GM18526 (cell line): ENCODE data around the gene TM9SF3.

Experiments
- POLR2A ChIP-seq: IDR thresholded peaks from 3 replicates; pipeline ENCODE4 v1.6.1; 2011; ENCODE audit not compliant: insufficient read length; ENCODE audit errors: extremely low read depth

The TM9SF3 gene

DNA sequence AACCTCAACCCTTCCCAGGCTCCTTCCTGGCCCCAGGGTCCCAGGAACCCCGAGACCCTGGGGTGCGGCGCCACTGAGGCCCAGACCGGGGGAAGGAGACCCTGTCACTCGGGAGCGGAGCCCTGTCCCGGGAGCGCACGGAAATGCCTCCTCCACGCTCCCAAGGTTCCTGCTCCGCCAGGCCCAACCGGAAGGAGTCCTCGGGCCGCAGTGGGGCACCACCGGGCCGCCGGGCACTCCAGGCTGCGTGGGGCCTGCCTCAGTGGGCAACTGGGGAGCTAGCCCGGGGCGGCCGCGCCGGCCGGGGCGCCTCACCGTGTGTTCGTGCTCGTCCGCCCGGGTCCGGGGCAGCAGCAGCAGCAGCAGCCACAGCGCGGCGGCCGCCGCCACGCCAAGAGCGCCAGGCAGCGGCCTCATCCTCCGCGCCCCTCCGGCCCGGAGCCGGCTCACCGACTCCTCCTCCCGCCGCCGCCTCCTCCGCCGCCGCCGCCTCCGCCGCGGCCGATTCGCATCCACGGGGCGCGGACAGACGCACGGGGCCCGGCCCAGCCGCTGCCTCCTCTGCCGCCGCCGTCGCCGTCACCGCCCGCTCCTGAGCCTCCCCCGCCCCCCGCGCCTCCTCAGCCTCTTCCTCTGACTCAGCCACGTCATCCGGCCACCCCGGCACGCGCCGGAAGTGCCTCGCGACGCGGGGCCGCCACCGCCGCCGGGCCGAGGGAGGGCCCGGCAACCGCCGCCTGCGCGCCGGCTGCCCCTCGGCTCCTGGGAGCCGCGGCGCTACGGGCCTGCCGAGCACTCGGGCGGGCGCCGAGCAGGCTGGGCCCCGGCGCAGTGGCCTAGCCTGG lies at the start of gene TM9SF3:
TM9SF3 (minus strand) TSS at position 594 of the 845 bp plus-strand sequence; CDS start at position 417, 177 bp downstream.
- TF ChIP-seq POLR2A, result peak; percentile 77

DNA sequence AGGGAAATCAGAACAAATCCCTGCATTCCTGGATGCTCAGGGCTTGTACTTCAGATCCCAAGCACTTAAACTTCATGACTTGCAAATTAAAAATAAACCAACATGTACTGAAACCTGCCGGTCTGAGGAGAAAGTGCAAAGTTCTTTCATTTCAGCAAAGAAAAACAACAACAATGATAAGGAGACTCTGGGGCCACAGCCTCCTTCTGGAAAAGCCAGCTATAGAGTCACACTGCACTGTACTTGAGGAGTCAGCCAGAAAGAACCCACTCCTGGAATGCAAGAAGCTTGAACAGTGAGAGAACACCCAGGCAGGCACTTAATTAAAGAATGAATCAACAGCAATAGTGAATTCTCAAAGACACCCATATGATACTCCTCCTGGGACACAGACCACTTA lies 49.7 kb upstream of the TM9SF3 start:
- no peak for TF ChIP-seq POLR2A

DNA sequence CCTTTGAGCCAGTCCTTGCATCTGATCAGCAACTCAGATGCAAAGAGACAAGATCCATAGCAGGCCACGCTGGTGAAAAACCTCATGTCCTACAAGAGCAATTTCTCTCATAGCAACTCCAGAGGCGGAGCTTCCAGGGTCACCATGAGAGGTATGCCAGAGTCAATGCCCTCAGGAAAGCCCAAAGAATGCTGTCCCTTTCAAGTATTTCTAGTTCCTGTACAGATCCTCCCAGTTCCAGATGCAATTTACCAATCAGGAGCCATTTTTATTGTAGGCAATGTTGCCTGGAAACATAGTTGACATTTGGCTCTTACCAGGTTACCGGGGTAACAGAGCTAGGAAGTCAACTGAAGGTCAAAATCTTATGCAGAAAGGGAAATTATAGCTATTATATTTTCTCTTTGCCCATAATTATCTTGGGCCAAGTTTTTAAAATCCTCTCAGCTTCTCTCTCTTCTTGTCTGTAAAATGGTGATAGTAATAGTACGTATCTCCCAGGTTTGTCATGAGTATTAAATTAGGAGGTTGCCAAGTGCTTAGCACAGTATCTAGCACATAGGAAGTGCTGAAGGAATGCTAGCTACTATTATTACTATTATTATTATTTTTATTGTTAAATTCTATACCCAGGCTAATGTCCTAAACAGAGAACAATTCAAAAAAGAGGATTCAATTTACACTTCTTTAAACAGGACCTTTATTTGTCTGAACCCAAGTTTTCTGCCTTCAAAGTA lies 46.3 kb upstream of the TM9SF3 start:
- no peak for TF ChIP-seq POLR2A

DNA sequence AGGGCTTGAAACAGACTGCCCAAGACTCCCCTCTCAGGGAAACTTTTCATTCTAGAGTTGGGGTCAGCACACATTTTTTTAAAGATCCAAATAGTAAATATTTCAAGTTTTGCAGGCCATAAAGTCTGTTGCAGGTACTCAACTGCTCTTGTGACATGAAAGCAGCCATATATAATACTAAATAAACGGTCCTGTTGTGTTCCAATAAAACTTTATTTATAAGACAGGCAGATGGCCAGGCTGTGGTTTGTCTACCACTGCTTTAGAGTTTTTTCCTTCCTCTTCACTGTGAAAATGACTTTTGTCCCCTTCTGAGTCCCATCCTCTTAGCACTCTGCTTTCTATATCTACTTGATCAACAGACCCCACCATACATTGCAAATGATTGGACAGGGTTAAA lies 40.5 kb upstream of the TM9SF3 start:
- TF ChIP-seq POLR2A, result no peak

DNA sequence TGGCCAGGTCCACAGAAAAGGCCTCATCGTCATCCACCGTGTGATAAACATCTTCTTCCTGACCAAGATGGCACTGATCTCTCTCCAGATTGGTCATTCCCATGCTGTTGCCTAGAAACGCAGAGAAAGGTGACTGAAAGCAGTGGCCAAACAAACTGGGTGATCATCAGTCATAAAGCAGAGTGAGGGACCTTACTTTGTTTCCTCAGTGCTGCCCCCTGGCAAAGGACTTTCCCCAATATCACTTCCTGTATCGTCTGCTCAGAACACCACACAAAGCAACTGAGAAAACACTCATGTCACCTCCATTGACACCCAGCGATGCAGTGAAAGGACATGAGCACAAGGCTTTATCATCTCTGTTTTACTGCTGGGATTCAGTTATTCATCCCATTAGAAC lies 40.0 kb upstream of the TM9SF3 start:
- no peak for TF ChIP-seq POLR2A

DNA sequence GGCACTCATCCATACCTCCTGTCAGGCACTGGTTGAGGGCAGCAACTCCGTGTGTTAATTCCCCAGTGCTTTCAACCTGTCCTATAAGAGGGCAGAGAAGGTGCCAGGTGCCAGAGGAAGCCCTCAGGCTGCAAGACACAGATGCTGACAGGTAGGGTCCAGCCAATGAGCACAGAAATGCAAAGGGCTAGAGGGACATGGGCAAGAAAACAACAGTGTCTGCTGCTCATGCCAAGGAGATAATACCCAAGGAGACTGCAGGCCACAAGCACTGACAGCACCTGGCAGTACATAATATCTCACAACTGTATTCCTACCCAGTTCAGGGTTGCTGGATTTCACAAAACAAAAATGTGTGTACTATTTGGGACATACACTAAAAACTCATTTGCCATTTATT lies 38.4 kb upstream of the TM9SF3 start:
- TF ChIP-seq POLR2A, result no peak

DNA sequence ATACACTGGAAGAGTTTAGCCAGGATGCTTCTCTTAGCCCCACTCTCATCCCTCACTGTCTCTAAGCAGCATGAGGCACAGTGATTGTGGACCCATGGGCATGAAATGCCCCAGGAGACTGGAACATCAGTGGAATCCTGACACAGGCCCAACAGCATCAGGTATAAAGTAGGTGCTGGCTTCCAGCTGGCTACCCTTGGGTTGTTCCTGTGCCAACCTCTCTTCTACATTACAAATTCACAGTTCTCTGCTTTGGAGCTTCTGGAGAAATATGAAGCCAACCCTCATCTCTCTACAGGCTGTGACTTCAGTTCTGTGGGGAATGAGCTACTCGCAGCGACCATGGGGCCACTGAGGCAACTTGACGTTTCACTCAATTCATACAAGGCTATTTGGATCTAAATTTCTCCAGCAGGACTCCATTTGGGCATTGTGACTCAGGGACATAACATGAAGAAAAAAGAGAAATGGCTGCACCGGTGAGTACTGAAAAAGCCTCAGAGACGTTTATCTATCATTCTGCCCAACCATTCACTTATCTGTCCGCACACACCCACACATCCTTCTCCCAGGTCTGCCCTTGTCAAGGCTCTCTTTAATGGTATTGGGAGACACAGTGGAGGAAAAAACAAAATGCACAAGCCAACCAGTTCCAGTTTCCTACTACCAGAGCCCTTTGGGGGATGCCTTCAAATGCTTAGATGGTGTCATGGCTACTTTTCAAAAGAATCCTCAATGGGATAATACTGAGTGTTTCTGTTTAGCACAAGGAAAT lies 35.4 kb upstream of the TM9SF3 start:
- no peak for TF ChIP-seq POLR2A

DNA sequence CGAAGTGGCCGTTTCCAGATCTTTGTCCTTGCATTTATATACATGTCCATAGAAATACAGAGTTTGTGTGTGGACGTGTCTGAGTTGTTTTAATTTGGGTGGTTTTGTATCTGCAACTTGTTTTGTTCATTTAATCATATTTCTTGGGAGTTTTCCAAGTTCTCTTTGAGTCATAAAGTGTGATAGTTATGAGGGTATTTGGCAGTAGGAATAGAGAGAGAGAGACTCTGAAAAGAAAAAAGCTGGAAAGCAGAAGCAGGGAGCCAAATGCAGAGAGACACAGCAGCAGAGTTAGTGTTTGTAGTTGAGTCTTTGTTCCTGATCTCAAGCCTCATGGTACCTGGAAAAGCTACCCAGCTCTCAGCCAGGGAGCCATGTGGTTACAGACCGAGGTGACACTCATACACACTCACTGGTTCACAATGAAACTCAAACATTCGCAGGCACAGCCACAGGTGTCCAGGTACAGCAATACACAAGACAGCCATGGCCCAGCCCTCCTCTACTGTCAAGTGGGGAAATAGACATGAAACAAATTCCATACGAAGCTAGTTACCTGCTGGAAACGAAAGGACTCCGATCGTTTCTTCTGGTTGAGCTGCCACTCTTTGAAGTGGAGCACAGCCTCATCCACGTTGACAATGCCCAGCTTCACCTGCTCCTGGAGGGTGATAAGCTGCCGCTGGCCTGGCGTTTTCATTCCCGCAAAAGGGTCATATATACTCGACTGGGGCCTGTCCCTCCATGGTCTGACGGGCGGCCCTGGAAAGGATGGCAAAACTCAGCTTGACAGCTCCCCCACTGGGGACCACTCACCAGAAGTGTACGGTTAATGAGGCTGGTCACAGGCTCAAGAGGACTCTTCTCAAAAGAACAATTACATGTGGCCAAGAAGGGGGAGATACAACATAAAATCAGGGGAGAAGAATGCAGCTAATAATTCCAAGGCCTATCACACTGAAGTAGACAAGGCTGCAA lies 33.3 kb upstream of the TM9SF3 start:
- no peak for TF ChIP-seq POLR2A

DNA sequence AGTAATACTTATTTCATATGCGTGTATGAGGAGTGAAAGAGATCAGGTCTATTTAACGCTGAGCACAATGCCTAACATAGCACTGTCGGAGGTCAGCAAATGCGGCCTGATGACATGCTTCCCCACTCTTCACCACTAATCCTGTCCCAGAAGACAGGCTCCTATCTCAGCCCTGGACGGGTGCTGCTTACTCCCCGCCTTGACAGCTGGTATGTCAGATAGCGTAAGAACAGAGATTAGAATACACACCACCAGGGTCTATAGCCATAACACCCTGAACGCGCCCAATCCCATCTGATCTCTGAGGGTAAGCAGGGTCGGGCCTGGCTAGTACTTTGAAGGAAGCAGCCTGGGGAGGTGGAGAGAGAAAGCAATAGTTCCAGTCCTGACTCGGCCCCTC lies 32.3 kb upstream of the TM9SF3 start:
- no peak for TF ChIP-seq POLR2A

DNA sequence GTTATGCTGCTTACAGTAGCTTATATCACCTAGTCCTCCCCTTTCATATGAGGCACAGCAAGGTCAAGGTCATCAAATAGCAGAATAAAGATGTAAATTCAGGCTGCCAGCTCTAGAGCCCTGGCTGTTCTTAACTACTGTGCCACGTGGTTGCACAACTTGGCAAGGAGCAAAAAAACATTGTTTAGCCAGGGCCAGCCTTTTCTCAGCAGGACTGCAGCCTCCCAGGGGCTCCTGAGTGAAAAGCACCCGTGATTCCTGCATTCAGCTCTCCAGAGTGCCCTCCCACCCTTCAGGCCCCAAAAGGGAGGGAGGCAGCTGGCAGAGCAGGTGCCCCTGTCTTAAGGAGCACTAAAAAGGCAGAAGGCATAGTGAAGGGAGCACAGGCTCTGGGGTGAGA lies 31.8 kb upstream of the TM9SF3 start:
- no peak for TF ChIP-seq POLR2A

DNA sequence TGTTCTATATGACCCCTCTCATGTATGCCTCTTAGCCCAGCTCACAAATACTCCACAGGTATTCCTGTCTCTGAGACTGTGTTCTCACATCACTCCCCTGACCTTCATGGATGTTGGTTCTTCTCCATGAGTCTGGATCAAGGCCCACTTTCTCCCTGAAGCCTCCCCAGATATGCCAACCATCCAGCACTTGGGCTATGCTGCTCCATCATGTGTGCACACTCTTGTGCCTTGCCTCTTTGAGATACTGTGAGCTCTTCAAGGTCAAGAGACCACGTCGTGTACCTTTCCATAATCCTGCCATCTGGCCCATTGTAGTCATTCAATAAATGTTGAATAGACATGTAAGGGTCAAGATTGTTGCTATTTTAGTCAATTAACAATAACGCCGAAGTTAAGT lies 30.1 kb upstream of the TM9SF3 start:
- TF ChIP-seq POLR2A, result no peak

DNA sequence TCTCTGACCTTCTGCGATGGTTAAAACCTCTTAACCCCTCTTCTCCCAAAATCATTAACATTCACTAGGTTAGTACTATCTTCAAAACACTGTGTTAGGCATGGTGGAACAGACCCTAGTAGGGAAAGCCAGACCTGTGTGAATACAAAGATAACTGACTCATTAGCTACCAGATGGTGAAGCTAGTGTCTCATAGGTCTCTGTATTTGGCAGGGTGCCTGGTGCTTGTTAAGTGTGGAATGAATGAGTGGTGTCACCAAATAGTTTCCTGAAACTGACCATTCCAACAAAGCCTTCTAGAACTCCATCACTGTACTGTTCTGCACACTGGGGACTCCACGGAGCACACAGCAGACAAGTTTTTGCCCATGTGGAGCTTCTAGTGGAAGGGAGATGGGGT lies 27.7 kb upstream of the TM9SF3 start:
- TF ChIP-seq POLR2A, result no peak

DNA sequence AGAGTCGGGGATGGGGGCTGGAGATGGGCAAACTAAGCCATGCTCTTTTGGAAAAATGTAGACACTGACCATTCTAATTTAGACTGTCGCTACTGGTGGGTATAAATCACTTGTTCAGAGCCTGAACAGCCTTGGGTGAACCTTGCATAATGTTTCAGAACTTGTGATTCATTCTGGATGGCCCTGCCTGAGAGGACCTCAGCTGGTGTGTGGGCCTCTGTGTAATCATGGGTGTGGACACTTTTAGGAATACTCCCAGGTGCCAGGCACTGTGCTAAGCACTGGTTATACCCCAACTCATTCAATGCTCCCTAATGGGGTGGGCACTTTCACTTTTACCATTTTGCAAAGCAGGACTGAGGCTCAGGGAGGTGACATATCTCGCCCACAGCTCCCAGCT lies 26.8 kb upstream of the TM9SF3 start:
- TF ChIP-seq POLR2A, result no peak

DNA sequence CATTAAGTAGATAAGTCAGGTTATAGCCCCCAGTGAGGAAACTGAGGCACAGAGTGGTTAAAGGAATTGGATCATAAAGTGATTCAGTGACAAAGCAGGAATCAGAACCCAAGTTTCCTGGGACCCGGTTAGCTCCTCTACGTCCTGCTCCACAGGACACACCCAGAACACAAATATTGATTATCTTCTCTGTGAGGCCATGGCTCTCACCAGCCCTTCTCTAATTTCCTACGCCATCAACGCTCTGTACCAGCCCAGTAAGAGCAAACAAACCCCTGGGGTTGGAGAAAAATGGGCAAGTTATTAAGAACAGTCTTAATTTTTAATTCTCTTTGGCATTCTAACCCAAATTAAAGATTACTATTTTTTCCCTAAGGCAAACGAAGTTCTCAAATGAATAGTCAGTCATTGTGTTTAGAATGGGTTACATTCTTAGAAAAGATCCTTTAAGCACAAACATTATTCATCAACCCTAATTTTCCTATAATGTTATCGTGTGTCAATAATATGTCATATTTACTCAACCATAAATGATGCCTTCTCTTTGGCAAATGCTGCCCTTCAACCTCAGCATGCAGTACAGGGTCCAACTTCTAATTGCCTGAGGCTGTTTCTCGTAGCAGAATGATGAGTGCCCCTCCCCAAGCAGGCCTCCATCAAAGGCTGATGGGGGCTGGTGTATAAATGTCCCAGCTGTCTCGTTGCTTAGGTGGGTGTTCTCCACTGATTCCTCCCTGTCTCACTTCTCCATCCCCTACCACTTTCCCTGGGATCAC lies 25.4 kb upstream of the TM9SF3 start:
- no peak for TF ChIP-seq POLR2A
